ENCODE results near the gene FSIP1.
"Not testable (repeated sequence)": the region's sequence is repeated elsewhere in the genome, so short reads cannot be mapped to it uniquely, and the experiment has no call there.

The FSIP1 gene

DNA sequence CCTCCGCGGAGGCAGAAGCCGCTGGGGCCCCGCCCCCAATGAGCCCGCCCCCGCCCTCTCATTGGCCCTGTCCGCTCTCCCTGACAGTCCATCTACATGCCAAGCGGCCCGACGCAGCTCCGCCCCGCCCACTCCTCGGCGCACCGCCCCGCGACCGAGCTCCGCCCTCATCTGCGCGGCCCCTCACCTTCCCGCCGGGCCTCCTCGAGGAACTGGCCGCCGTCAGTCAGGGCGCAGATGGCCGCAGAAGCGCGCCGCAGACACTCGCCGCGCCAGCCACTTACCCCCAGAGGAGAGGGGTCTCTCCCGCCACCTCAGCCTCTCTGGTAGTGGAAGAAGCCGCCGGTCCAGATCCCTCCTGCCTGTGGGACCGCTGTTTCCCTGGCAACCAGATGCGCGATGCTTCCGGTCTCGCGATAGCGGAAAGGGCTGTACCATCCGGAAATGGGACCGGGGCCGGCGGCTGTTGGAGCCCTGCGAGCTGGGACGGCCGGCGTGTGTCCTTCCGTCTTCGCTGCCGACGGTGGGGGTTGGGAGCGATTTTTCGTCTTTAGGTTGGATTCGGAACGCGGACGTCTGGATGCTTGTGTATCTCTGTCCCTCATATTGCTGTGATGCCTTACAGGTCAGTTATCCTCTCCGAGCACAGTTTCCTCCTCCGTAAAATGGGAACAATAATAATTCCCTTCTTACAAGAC lies at the start of gene FSIP1:
TSS of gene FSIP1 (minus strand) at position 401 of the 698 bp plus-strand sequence. CDS start 6,317 bp downstream, outside the sequence.
- no peaks in the 10 kb centered on the region for H3K9me3 Mint-ChIP-seq
- peaks cover 26% of the 10 kb centered on the region for H3K4me1 Mint-ChIP-seq (ENCODE audit: low read depth)
- peak within 1 kb of the TSS; percentile 83 for H3K4me3 Mint-ChIP-seq
- peak within 1 kb of the TSS; percentile 87 for H3K27ac Mint-ChIP-seq
- H3K36me3 Mint-ChIP-seq (ENCODE audit: low read depth), result peaks cover 2% of the 10 kb centered on the region
- peaks cover 5% of the 10 kb centered on the region for H3K27me3 Mint-ChIP-seq (ENCODE audit: low read depth)

DNA sequence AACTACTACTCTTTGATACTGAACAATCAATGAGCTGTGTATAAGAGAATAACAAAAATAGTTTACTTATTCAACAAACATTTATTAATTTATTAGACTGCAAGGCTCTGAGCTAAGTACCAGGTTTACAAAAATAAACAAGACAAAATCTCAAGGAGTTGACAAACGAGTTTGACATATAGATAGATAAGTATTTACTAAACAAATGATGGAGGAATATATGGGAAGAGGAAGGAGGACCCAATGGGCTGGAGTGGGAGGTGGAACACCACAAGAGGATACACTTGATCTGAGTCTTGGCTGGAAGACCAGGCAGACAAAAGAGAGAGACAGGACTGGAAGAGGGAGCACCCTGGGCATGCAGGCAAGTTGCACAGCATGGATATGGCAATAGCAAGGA lies 47.5 kb upstream of the FSIP1 start:
- Mint-ChIP-seq H3K27ac (no peak overlapping the region), H3K4me3 (no peak overlapping the region), H3K36me3 (ENCODE audit: low read depth) (no peaks in the 10 kb centered on the region), H3K27me3 (ENCODE audit: low read depth) (peaks cover 38% of the 10 kb centered on the region), H3K4me1 (ENCODE audit: low read depth) (no peaks in the 10 kb centered on the region), H3K9me3 (no peaks in the 10 kb centered on the region)

DNA sequence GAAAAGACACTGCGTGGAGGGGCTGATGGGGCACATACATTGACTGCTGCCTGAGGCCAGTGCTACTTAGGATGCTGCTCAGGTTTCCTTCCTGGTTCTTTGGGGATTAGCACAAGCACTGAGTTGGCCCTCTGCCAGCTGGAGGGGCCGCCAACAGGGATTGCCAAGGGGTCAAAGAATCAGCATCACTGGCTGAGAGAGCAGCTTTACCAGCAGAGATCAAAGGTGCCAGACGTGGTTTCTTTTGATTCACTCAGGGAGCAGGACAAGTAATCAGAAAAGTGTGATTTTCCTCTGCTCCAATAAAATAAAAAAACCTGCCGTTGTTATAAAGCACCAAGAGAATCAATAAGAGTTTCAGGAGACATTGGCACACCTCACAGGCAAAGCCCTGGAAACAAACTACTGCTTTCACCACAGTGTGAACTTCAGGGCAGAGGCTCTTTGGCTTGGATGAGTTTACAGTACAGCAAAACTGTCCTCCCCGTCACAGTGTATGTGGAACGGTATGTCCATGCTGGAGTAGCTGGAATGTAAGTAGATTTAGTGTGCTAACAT lies 45.8 kb upstream of the FSIP1 start:
- Mint-ChIP-seq H3K27ac (no peak overlapping the region), H3K4me1 (ENCODE audit: low read depth) (no peaks in the 10 kb centered on the region), H3K4me3 (no peak overlapping the region), H3K36me3 (ENCODE audit: low read depth) (no peaks in the 10 kb centered on the region), H3K9me3 (no peaks in the 10 kb centered on the region), H3K27me3 (ENCODE audit: low read depth) (peaks cover 30% of the 10 kb centered on the region)

DNA sequence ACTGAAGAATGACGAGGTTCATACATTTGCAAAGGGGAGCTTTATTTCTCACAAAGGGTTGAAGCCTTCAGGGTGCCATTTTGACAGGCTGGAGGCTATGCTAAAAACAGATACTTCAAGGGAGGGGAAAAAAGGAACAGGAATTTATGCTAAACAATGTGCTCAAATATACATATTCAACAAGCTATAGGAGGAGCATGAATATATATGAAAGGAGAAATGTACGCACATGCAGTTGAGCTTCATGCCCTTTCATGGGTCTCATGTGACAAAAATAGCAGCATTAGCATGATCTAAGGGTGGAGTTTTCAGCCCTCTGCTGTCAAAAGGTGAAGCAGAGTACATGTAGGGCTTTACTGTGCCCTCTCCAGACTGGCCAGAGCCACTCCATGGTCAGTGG lies 44.3 kb upstream of the FSIP1 start:
- no peaks in the 10 kb centered on the region for H3K36me3 Mint-ChIP-seq (ENCODE audit: low read depth)
- no peaks in the 10 kb centered on the region for H3K9me3 Mint-ChIP-seq
- no peaks in the 10 kb centered on the region for H3K4me1 Mint-ChIP-seq (ENCODE audit: low read depth)
- H3K27ac Mint-ChIP-seq, result no peak overlapping the region
- no peak overlapping the region for H3K4me3 Mint-ChIP-seq
- H3K27me3 Mint-ChIP-seq (ENCODE audit: low read depth), result peaks cover 28% of the 10 kb centered on the region

DNA sequence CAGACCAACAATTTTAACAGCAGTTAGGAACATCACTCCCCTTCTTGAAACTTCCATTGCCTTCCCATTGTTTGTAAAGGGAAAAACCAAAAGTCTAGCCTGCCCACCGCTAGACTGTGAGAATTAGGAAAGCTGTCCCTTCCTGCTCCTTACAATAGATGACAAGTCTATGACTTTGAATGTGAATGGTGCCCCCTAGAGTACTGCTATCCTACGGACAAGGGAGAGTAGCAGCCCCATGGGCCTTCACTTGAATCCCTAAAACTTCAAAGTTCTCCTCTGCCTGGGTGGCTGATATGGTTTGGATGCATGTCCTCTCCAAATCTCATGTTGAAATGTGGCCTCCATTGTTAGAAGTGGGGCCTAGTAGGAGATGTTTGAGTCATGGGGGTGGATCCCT lies 41.0 kb upstream of the FSIP1 start:
- Mint-ChIP-seq H3K27me3 (ENCODE audit: low read depth) (peaks cover 24% of the 10 kb centered on the region), H3K9me3 (no peaks in the 10 kb centered on the region), H3K4me3 (no peak overlapping the region), H3K36me3 (ENCODE audit: low read depth) (no peaks in the 10 kb centered on the region), H3K27ac (no peak overlapping the region), H3K4me1 (ENCODE audit: low read depth) (no peaks in the 10 kb centered on the region)

DNA sequence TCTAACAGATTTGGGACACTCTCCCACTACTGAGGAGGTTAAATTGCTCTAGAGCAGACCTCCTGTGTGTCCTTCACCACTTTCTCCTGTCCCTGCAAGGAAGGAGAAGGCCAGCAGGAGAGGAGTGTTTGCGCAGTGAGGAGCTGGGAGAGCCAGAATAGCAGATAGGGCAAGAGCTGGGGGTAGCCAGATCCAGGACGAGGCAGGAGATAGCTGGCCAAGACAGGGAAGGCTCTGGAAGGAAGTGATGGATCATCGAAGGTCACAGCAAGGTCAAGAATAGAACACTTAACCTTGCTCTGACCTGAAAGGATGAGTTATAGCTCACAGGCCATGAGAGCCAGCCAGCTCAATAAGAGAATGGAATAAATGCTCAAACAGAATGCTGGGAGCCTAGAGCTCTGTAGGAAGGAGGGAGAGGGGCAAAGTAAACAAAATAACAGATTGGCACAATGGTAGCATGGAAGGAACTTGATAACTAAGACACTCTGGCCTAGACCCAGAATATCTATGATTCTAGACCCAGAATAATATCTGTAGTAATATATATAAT lies 37.5 kb upstream of the FSIP1 start:
- Mint-ChIP-seq H3K27ac (no peak overlapping the region), H3K4me1 (ENCODE audit: low read depth) (no peaks in the 10 kb centered on the region), H3K9me3 (no peaks in the 10 kb centered on the region), H3K4me3 (no peak overlapping the region), H3K36me3 (ENCODE audit: low read depth) (no peaks in the 10 kb centered on the region), H3K27me3 (ENCODE audit: low read depth) (peaks cover 23% of the 10 kb centered on the region)

DNA sequence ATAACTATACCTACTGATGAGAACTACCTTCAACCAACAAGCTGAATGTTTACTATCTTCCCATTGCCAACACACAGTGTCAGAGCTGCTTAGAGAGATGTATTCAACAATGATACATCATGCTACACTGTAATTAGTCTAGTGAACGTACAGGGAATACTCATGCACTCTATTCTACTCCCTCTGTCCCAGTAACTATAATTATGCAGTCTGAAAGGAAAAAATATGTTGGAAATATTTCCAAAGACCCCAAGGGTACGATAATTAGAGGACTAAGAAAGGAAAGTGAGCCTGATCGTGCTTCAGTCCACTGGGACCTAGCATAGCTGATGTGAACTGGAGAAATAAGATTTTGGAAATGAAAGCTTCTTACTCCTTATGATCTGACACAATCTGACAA lies 36.9 kb upstream of the FSIP1 start:
- Mint-ChIP-seq H3K9me3 (no peaks in the 10 kb centered on the region), H3K36me3 (ENCODE audit: low read depth) (no peaks in the 10 kb centered on the region), H3K27me3 (ENCODE audit: low read depth) (peaks cover 28% of the 10 kb centered on the region), H3K4me1 (ENCODE audit: low read depth) (no peaks in the 10 kb centered on the region), H3K27ac (no peak overlapping the region), H3K4me3 (no peak overlapping the region)

DNA sequence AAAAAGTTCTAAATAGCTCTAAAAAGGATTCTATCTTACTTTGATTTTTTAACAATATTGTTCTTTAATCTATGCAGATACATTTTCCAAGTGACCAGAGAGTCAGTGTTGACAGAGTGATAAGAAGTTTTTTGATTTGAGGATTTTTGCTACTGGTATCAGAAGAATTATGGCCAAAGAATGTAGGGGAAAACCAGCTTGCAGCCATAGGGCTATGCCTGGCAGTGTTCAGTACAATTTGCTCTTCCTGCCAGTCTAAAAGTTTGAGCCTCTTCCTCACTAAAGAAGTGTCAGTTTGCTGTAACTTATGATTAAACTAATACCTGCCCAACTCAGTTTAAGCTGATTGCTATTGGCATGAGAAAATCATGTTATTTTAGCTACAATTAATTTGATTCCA lies 35.3 kb upstream of the FSIP1 start:
- H3K27me3 Mint-ChIP-seq (ENCODE audit: low read depth), result peaks cover 26% of the 10 kb centered on the region
- H3K4me1 Mint-ChIP-seq (ENCODE audit: low read depth), result no peaks in the 10 kb centered on the region
- no peak overlapping the region for H3K4me3 Mint-ChIP-seq
- H3K27ac Mint-ChIP-seq, result no peak overlapping the region
- H3K36me3 Mint-ChIP-seq (ENCODE audit: low read depth), result no peaks in the 10 kb centered on the region
- H3K9me3 Mint-ChIP-seq, result no peaks in the 10 kb centered on the region

DNA sequence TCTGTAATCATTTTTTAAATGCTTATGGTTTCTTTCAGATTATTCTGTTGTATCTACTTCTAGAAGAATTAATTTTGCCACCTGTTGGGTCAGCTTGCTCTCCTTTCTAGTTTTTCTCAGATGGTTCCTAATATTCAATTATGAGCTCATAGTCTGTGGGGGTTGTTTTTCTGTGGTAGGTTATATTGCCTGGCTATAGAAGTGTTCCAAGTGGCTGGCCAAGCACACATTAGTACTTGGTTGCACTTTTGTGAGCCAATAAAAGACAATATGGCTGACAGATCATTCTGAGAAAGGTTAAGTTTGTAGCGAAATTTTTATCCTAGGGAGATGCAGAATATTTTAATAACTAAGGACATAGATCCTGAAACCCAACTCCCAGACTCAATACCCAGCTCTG lies 31.8 kb upstream of the FSIP1 start:
- Mint-ChIP-seq H3K4me3 (no peak overlapping the region), H3K36me3 (ENCODE audit: low read depth) (no peaks in the 10 kb centered on the region), H3K27ac (no peak overlapping the region), H3K9me3 (no peaks in the 10 kb centered on the region), H3K4me1 (ENCODE audit: low read depth) (no peaks in the 10 kb centered on the region), H3K27me3 (ENCODE audit: low read depth) (peaks cover 21% of the 10 kb centered on the region)

DNA sequence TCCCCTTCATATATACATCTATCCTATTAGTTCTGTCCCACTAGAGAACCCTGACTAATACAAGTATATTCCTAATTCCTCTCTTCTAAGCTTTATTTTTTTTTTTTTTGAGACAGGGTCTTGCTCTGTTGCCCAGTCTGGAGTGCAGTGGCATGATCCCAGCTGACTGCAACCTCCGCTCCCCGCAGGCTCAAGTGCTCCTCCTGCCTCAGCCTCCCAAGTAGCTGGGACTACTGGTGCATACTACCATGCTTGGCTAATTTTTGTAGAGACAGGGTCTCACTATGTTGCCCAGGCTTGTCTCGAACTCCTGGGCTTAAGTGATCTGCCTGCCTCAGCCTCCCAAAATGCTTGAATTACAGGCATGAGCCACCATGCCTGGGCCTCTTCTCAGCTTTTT lies 30.0 kb upstream of the FSIP1 start:
- not testable (repeated sequence) for H3K27ac Mint-ChIP-seq; H3K4me3 Mint-ChIP-seq; H3K36me3 Mint-ChIP-seq (ENCODE audit: low read depth); H3K9me3 Mint-ChIP-seq; H3K4me1 Mint-ChIP-seq (ENCODE audit: low read depth)
- peaks cover 26% of the 10 kb centered on the region for H3K27me3 Mint-ChIP-seq (ENCODE audit: low read depth)

DNA sequence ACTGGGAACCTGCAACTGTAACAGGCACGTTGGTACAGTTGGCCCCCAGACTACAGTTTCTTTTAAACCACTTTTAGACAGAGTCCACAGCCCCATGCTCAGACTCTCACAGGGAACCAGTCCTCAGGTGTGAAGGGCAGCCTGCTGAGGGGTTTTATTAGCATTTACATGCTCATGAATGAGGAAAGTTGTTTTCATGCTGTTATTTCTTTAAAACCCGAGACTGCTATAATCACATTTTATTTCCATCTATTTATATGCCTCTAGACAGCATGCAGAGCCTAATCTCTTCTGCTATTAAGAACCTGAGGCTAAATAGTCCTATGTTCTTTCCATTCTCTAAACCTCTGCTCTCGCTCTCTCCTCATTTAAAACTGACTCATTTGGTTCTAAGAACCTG lies 26.3 kb upstream of the FSIP1 start:
- no peaks in the 10 kb centered on the region for H3K9me3 Mint-ChIP-seq
- H3K4me3 Mint-ChIP-seq, result no peak overlapping the region
- H3K4me1 Mint-ChIP-seq (ENCODE audit: low read depth), result no peaks in the 10 kb centered on the region
- no peak overlapping the region for H3K27ac Mint-ChIP-seq
- no peaks in the 10 kb centered on the region for H3K36me3 Mint-ChIP-seq (ENCODE audit: low read depth)
- H3K27me3 Mint-ChIP-seq (ENCODE audit: low read depth), result peaks cover 26% of the 10 kb centered on the region

DNA sequence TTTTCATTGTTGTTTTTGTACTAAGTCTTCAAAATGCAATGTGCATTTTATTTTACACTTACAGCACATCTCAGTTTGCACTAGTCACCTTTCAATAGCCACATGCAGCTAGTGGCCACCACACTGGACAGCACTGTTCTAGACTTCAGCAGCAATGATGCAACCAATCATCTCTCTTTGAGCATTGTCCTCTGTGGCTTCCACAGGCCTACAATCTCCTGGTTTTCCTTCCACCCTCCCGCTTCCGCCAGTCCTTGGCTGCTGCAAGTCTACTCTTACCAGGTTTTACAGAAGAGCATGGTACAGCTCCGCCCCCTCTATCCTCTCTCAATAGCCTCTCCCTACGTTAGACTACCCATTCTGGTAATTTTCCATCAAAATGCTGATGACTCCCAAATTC lies 25.1 kb upstream of the FSIP1 start:
- Mint-ChIP-seq H3K9me3 (no peaks in the 10 kb centered on the region), H3K36me3 (ENCODE audit: low read depth) (no peaks in the 10 kb centered on the region), H3K4me1 (ENCODE audit: low read depth) (no peaks in the 10 kb centered on the region), H3K27me3 (ENCODE audit: low read depth) (peaks cover 26% of the 10 kb centered on the region), H3K27ac (no peak overlapping the region), H3K4me3 (no peak overlapping the region)

DNA sequence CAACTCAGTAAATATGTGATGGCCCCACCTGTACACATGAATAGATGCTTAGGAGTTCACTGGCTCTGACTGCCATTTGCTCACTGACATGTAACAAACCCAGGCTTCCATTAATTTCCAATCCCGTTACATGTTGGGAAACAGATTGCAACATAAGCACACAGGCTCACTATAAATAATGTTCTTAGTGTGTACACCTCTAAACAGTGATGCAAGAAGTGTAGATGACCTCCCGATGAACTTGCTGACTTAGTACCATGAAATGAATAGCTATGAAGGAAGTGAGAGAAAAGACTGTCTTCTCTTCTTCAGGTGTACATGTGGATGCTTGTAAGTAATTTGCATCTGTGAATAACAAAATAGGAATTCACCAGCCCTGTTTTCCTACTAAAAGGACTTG lies 21.4 kb upstream of the FSIP1 start:
- Mint-ChIP-seq H3K4me1 (ENCODE audit: low read depth) (no peaks in the 10 kb centered on the region), H3K9me3 (no peaks in the 10 kb centered on the region), H3K27ac (no peak overlapping the region), H3K27me3 (ENCODE audit: low read depth) (peaks cover 25% of the 10 kb centered on the region), H3K4me3 (no peak overlapping the region), H3K36me3 (ENCODE audit: low read depth) (no peaks in the 10 kb centered on the region)

DNA sequence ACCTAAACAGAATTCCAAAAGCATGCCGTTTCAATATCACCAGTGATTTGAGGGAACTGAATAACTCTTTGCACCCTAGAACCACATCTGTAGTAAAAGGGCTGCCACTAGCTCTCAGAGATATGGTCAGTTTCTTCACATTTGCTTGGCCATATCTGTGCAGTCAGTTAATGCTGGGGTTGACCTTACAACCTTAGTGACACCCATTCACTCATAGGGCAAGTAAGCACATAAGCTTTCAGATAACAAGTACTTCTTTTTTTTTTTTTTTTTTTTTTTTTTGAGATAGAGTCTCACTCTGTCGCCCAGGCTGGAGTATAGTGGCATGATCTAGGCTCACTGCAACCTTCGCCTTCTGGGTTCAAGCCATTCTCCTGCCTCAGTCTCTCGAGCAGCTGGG lies 20.4 kb upstream of the FSIP1 start:
- H3K4me3 Mint-ChIP-seq, result no peak overlapping the region
- H3K27me3 Mint-ChIP-seq (ENCODE audit: low read depth), result peaks cover 21% of the 10 kb centered on the region
- no peaks in the 10 kb centered on the region for H3K4me1 Mint-ChIP-seq (ENCODE audit: low read depth)
- no peak overlapping the region for H3K27ac Mint-ChIP-seq
- no peaks in the 10 kb centered on the region for H3K36me3 Mint-ChIP-seq (ENCODE audit: low read depth)
- no peaks in the 10 kb centered on the region for H3K9me3 Mint-ChIP-seq

DNA sequence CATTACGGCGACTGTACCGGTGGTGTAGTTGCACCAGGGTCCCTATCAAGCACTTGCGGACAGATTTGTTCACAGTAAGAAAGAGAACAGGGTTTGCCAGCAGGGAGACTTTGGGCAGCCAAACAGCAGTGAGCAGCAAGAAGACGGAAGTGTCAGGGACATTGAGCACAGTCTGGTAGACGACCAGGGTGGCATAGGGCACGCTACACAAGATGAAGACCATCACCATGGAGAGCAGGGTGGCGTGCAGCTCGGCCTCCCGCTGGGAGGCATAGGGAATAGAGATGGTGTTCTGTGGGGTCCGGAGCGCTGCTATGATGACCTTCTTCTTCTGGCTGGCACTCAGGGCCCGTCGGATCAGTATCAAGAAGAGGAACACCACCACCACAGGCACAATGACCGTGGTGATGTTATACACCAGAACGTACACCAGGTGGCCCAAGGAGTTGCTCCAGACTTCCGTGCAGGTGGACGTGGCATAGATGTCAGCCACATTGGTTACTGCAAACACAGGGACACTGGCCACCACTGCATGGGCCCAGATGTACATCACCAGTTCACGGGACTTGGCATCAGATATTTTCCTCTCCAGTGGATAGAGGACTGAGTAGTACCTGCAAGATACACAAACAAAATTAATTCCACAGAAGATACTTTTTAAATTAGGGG lies 19.1 kb upstream of the FSIP1 start:
- no peak overlapping the region for H3K4me3 Mint-ChIP-seq
- H3K27ac Mint-ChIP-seq, result no peak overlapping the region
- peaks cover 20% of the 10 kb centered on the region for H3K27me3 Mint-ChIP-seq (ENCODE audit: low read depth)
- H3K36me3 Mint-ChIP-seq (ENCODE audit: low read depth), result no peaks in the 10 kb centered on the region
- no peaks in the 10 kb centered on the region for H3K4me1 Mint-ChIP-seq (ENCODE audit: low read depth)
- no peaks in the 10 kb centered on the region for H3K9me3 Mint-ChIP-seq
